K562 (cell line): ENCODE data around the gene IFITM2. TPM values are rescaled to one million over a fixed set of nuclear protein-coding genes. Genes with fewer than 3 reads are reported as not detected.
"Not testable (repeated sequence)": the region's sequence is repeated elsewhere in the genome, so short reads cannot be mapped to it uniquely, and the experiment has no call there.

Source experiments
- AFF1 ChIP-seq, 2 experiments: fragments of 450-650 bp; IDR thresholded peaks; 2 replicates each; pipeline ENCODE4 v1.6.1; 2018; ENCODE audit warnings: mild to moderate bottlenecking in 2 of 2, low read depth in 1 of 2; ENCODE audit not compliant: partially characterized antibody in 2 of 2
- CBFA2T2 ChIP-seq: fragments of 450-650 bp; conservative IDR thresholded peaks from 2 replicates; pipeline ENCODE4 v1.6.1; 2017; ENCODE audit warnings: mild to moderate bottlenecking
- CREM ChIP-seq: IDR thresholded peaks from 2 replicates; pipeline ENCODE4 v1.6.1; 2014; ENCODE audit warnings: antibody characterized with exemption, low read depth
- CXXC5 ChIP-seq: fragments of 250-450 bp; sonication (Bioruptor Pico); IDR thresholded peaks from 2 replicates; pipeline ENCODE4 v1.8.0; 2022; ENCODE audit warnings: inconsistent platforms, mild to moderate bottlenecking, moderate library complexity
- DPF2 ChIP-seq: fragments of 450-650 bp; IDR thresholded peaks from 2 replicates; pipeline ENCODE4 v1.6.1; 2016
- NCOR1 ChIP-seq: fragments of 450-650 bp; IDR thresholded peaks from 2 replicates; pipeline ENCODE4 v1.6.1; 2016; ENCODE audit warnings: mild to moderate bottlenecking, moderate library complexity
- NFRKB ChIP-seq: fragments of 450-650 bp; IDR thresholded peaks from 2 replicates; pipeline ENCODE4 v1.6.1; 2016; ENCODE audit warnings: low read depth
- REST ChIP-seq, 2 experiments: fragments of 450-650 bp; formaldehyde crosslinking in 1 of 2; IDR thresholded peaks; 2 replicates each; pipeline versions ENCODE4 v1.4.0 to v1.6.1; 2014 to 2020; ENCODE audit warnings: mild to moderate bottlenecking in 2 of 2, borderline replicate concordance in 1 of 2, low read depth in 1 of 2
- STAT5A ChIP-seq: IDR thresholded peaks from 2 replicates; pipeline ENCODE4 v1.6.1; 2012; ENCODE audit warnings: low read length, inconsistent platforms, borderline replicate concordance
- ZBTB2 ChIP-seq: fragments of 450-650 bp; IDR thresholded peaks from 2 replicates; pipeline ENCODE4 v1.6.1; 2016; ENCODE audit warnings: antibody characterized with exemption
- ZKSCAN8 ChIP-seq: fragments of 200-800 bp; sonication (Bioruptor generic); IDR thresholded peaks from 2 replicates; pipeline ENCODE4 v1.6.1; 2016; ENCODE audit warnings: missing genetic modification characterization, missing compliant biosample characterization
- ZNF316 ChIP-seq: fragments of 450-650 bp; IDR thresholded peaks from 2 replicates; pipeline ENCODE4 v1.6.1; 2016
- ZNF766 ChIP-seq: fragments of 200-800 bp; sonication (Bioruptor generic); conservative IDR thresholded peaks from 2 replicates; pipeline ENCODE4 v1.6.1; 2016; ENCODE audit warnings: missing genetic modification characterization, missing compliant biosample characterization
- polyA plus RNA-seq, 8 experiments: library from polyadenylated mRNA; depleted of rRNA in 4 of 8; stranded (reverse) in 5 of 8; unstranded in 3 of 8; fragments of >200 nt; fragmentation: Nextera tagmentation in 2 of 8; fragmentation: Illumina TruSeq in 1 of 8; extraction: Ambion mirVana in 2 of 8; extraction: Trizol in 1 of 8; gene quantifications; 2 replicates each; pipeline versions ENCODE4 v1.2.1 to v1.2.3, GENCODE V29; 2011 to 2014; ENCODE audit warnings: inconsistent platforms in 1 of 8, missing spikeins in 1 of 8
- total RNA-seq, 7 experiments: library from RNA; depleted of rRNA in 6 of 7; stranded (reverse); fragments of >200 nt in 6 of 7; fragmentation: Illumina TruSeq in 2 of 7; extraction: Trizol in 2 of 7; gene quantifications; 2 replicates each; pipeline versions ENCODE4 v1.2.1 to v1.2.3, GENCODE V29; 2011 to 2021; ENCODE audit warnings: low replicate concordance in 1 of 7

Gene IFITM2
- total and polyA plus RNA-seq, 9 of the 15 experiments (the other 6 are each of a cell fraction or from before 2014, with no cell fraction given) = 52.8 to 4,872 (median 356) TPM

- TF ChIP-seq ZKSCAN8 (CRISPR knock-in tag) (0 out of 2 replicates have a peak, but pooled peaks have one; percentile 60), ZBTB2 (peak; percentile 82; the same call in 1 of the 2 replicates), CXXC5 (CRISPR knock-in tag) (peak; percentile 70), AFF1 (IDR thresholded peaks at IDR 0.05; ENCODE audit: low read depth in 1 of 2, partially characterized antibody in 2 of 2) (peak in 1 of 2 experiments; percentile 81), REST (IDR thresholded peaks at IDR 0.05; ENCODE audit: borderline replicate concordance) (peak; percentile 56), CBFA2T2 (peak; percentile 92), STAT5A (peak; percentile 29; the same call in 1 of the 2 replicates), CREM (0 out of 2 replicates have a peak, but pooled peaks have one; percentile 14), ZNF316 (peak; percentile 95), NFRKB (0 out of 2 replicates have a peak, but pooled peaks have one; percentile 59), ZNF766 (peak; percentile 73), DPF2 (peak; percentile 74), NCOR1 (peak; percentile 25; the same call in 1 of the 2 replicates)
- TF ChIP-seq REST (CRISPR knock-in tag; IDR thresholded peaks at IDR 0.05; ENCODE audit: low read depth) = not testable (repeated sequence)
Observed at GRCh38 chr11:324593-325517, 17.2 kb downstream of the IFITM2 start (continued).
